Colonic mucosa (tissue), 4 donors: ENCODE data around the gene SCARF1. TPM values are rescaled to one million over a fixed set of nuclear protein-coding genes. Genes with fewer than 3 reads are reported as not detected.

Experiments
- DNase-seq: peaks from one replicate; pipeline ENCODE4 v3.0.0-alpha.2; 2020
- H3K27ac ChIP-seq: fragments of 200-600 bp; one replicate; pipeline ENCODE4 v1.8.0; 2021
- H3K27me3 ChIP-seq: fragments of 200-600 bp; one replicate; pipeline ENCODE4 v1.8.0; 2021
- H3K36me3 ChIP-seq: fragments of 200-600 bp; one replicate; pipeline ENCODE4 v1.8.0; 2021
- H3K4me1 ChIP-seq: fragments of 200-600 bp; one replicate; pipeline ENCODE4 v1.8.0; 2021; ENCODE audit warnings: mild to moderate bottlenecking
- H3K4me3 ChIP-seq: fragments of 200-600 bp; one replicate; pipeline ENCODE4 v1.8.0; 2021
- H3K9ac ChIP-seq, 2 donors: one replicate each; pipeline ENCODE4 v1.7.0; 2013; ENCODE audit warnings: control low read depth in 2 of 2, low read depth in 2 of 2, low read length in 2 of 2
- H3K9me3 ChIP-seq: fragments of 200-600 bp; one replicate; pipeline ENCODE4 v1.8.0; 2021
- CTCF ChIP-seq: fragments of 200-600 bp; IDR thresholded peaks from one replicate; pipeline ENCODE4 v1.8.0; 2022; ENCODE audit warnings: antibody characterized with exemption, mild to moderate bottlenecking
- intact Hi-C: fragments of 100-400 bp; cut with DNase I; formaldehyde crosslinking; loops from one replicate; pipeline ENCODE4 v1.14.1; 2022
- total RNA-seq, 2 donors: library from RNA; stranded (reverse); fragmentation: NEBNext Ultra II Directional in 1 of 2; extraction: Animal tissue kit (Norgen Biotek cat#: 25700) in 1 of 2; gene quantifications; one replicate each; pipeline ENCODE4 v1.2.1, GENCODE V29; 2021
- donor health status: healthy.
- donor health status: DM: no; HTN: no; CAD: no.
- donor health status: DM: no; HTN: no; CAD: no.

The SCARF1 gene
- total RNA-seq, 2 donors from 2014 or later, result 6.3 to 7.7 TPM

GRCh38 chr17:1584167-1584566 lies 61.4 kb downstream of the SCARF1 start:
- Histone ChIP-seq H3K27ac (no peak overlapping the region), H3K4me1 (no peaks in the 10 kb centered on the region), H3K9me3 (no peaks in the 10 kb centered on the region), H3K27me3 (no peaks in the 10 kb centered on the region), H3K9ac (no peak overlapping the region), H3K4me3 (no peak overlapping the region), H3K36me3 (no peaks in the 10 kb centered on the region)
- no peak for DNase-seq
- intact Hi-C loops, result no loop called here
- no peak for TF ChIP-seq CTCF

Other genes starting within 250 kb of the SCARF1 start
- gene YWHAE, start 245.5 kb downstream of the SCARF1 start, total RNA-seq, result 100 to 1,000 TPM; 533 to 644 TPM
- 10 to 100 TPM; 74.5 to 82.0 TPM for gene CRK, start 189.5 kb downstream of the SCARF1 start, total RNA-seq
- gene MYO1C, start 153.0 kb downstream of the SCARF1 start, total RNA-seq, result 100 to 1,000 TPM; 280 to 315 TPM
- gene INPP5K, start 129.1 kb downstream of the SCARF1 start, total RNA-seq, result 10 to 100 TPM; 27.6 to 35.5 TPM
- 10 to 100 TPM; 77.8 to 83.2 TPM for gene PITPNA, start 82.9 kb downstream of the SCARF1 start, total RNA-seq
- gene SLC43A2, start 16.9 kb downstream of the SCARF1 start, total RNA-seq, result 10 to 100 TPM; 29.3 to 38.7 TPM
- 10 to 100 TPM; 35.7 to 40.4 TPM for gene RILP, start 4.1 kb upstream of the SCARF1 start, total RNA-seq
- 100 to 1,000 TPM; 172 to 292 TPM for gene PRPF8, start 39.1 kb upstream of the SCARF1 start, total RNA-seq
- 10 to 100 TPM; 30.2 to 32.6 TPM for gene TLCD2, start 64.6 kb upstream of the SCARF1 start, total RNA-seq
- 10 to 100 TPM in 1 of 2 donors, 1 to 10 TPM in 1; 9.2 to 16.0 TPM for gene WDR81, start 79.0 kb upstream of the SCARF1 start, total RNA-seq
- 1 to 10 TPM; 1.0 to 1.7 TPM for gene SERPINF2, start 97.1 kb upstream of the SCARF1 start, total RNA-seq
- gene SERPINF1, start 116.3 kb upstream of the SCARF1 start, total RNA-seq, result 10 to 100 TPM; 13.3 to 39.7 TPM
- gene SMYD4, start 184.2 kb upstream of the SCARF1 start, total RNA-seq, result 10 to 100 TPM in 1 of 2 donors, 1 to 10 TPM in 1; 8.0 to 14.7 TPM
- 100 to 1,000 TPM in 1 of 2 donors, 10 to 100 TPM in 1; 63.4 to 105 TPM for gene RPA1, start 184.3 kb upstream of the SCARF1 start, total RNA-seq